GM19351 (cell line): ENCODE data around the gene GOLGA1.
"Not testable (repeated sequence)": the region's sequence is repeated elsewhere in the genome, so short reads cannot be mapped to it uniquely, and the experiment has no call there.

Experiments
- ATAC-seq: cut with Tn5 transposase; IDR thresholded peaks from one replicate; pipeline ENCODE4 v1.9.1; 2021; ENCODE audit warnings: mild to moderate bottlenecking, moderate library complexity; ENCODE audit not compliant: unreplicated experiment

GOLGA1 gene

GRCh38 chr9:124859803-124860581 is 80.9 kb downstream of the GOLGA1 start:
- no peak for ATAC-seq

- no peak for ATAC-seq
These were observed 82.4 kb downstream of the GOLGA1 start for GRCh38 chr9:124858330-124859046.

DNA sequence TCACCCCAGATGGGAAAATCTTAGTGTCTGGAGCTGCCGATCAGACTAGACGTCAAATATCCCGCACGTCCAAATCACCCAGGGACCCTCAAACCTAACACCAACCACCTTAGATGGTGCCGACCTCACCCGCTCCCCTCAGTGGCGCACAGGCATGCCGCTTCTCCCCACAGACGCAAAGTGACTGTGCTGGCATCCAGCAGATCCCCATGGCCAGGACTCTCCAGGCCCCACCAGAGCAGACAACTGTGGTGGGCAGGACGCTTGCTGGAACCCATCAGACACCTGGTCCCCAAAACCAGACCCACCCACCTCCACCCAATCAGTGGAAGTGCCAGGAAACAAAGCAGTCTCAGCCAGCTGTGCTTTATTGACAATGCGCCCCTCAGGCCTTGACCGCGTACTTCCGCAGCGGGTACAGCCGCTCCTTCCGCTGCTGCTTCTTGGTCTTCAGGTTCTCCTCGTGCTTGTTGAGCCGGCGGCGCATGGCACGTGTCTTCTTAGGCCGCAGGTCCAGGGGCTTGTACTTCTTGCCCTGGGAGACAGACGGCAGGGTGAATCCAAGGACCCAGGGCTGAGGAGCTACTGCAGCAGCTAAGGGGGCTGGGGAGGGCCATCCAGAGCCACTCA is 83.2 kb downstream of the GOLGA1 start:
- ATAC-seq, result no peak

- no peak for ATAC-seq
These were observed 84.7 kb downstream of the GOLGA1 start for GRCh38 chr9:124855944-124856765.

DNA sequence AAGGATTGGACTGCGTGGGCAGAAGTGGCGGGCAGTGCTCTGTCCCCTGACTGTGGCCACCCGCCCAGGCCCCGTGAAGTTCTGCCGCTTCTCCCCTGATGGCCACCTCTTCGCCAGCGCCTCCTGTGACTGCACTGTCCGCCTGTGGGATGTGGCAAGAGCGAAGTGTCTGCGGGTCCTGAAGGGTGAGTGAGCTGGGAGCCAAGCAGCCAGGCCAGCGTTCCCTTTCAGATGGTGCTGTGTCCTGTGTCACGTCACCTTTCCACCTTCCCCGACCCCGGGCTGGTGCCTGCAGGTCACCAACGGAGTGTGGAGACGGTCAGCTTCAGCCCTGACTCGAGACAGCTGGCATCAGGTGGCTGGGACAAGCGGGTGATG is 85.3 kb downstream of the GOLGA1 start:
- no peak for ATAC-seq

DNA sequence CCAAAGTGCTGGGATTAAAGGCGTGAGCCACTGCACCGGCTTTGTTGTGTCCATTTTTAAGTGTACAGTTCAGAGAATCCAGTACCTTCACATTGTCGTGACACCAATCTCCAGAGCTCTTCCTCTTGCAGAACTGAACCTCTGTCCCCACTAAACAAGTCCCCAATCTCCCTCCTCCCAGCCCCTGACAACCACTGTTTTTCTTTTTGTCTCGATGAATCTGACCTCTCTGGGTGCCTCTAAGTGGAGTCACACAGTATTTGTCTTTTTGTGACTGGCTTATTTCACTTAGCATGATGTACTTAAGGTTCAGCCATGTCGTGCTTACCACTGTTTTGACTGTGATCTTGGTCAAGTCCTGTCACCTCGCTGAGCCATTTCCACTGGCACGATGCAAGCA is 86.1 kb downstream of the GOLGA1 start:
- no peak for ATAC-seq

GRCh38 chr9:124854161-124854560 is 86.7 kb downstream of the GOLGA1 start:
- ATAC-seq, result no peak

GRCh38 chr9:124853605-124854143 is 87.2 kb downstream of the GOLGA1 start:
- no peak for ATAC-seq

- ATAC-seq, result peak; percentile 74
These were observed 87.9 kb downstream of the GOLGA1 start, which contains the start of gene WDR38 for GRCh38 chr9:124852829-124853531. Gene WDR38, plus strand, starts transcription at chr9:124853460. Its CDS starts 72 bp downstream, at chr9:124853532.

- no peak for ATAC-seq
These were observed 88.6 kb downstream of the GOLGA1 start for GRCh38 chr9:124852121-124852828.

- ATAC-seq, result no peak
These were observed 91.1 kb downstream of the GOLGA1 start for GRCh38 chr9:124849801-124850200.

DNA sequence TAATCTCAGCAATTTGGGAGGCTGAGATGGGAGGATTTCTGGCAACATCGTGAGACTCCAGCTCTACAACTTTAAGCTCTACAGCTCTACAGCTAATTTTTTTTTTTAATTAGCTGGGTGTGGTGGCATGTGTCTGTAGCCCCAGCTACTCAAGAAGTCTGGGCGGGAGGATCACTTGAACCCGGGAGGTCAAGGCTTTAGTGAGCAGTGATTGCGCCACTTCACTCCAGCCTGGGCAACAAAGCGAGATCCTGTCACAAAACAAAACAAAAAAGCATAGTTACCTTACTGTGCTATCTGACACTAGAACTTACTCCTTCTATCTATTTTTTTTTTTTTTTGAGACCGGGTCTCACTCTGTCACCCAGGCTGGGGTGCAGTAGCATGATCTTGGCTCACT is 93.9 kb downstream of the GOLGA1 start:
- no peak for ATAC-seq

DNA sequence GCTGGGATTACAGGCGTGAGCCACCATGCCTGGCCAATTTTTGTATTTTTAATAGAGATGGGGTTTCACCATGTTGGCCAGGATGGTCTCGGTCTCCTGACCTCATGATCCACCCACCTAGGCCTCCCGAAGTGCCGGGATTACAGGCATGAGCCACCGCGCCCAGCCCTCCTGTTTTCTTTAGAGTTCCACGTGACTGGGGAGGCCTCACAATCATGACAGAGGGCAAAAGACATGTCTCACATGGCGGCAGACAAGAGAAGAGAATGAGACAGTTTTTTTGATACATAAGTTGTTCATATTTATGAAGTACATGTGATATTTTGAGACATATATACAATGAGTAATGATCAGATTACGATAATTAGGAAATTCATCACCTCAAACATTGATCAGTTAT is 94.4 kb downstream of the GOLGA1 start:
- ATAC-seq, result not testable (repeated sequence)

DNA sequence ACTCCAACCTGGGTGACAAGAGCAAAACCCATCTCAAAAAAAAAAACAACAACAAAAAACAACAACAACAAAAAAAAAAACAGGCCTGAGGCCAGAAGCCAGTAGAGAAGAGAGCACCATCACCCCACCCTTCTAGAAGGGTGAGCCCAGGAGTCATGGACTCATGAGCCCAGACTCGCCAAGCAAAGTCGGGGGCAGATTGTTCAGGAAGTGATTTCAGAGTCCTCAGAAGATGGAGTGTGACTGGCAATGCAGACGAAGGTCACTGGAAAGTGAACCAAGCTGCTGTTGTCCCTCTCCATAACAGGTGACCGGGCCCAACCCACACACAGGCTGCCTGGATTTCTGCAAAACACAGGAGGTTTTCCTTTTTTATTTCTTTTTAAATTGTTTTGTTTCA is 96.6 kb downstream of the GOLGA1 start:
- no peak for ATAC-seq

GRCh38 chr9:124843456-124844034 is 97.3 kb downstream of the GOLGA1 start:
- no peak for ATAC-seq

- ATAC-seq, result no peak
These were observed 99.6 kb downstream of the GOLGA1 start for GRCh38 chr9:124841075-124841821.

- no peak for ATAC-seq
These were observed 100.5 kb downstream of the GOLGA1 start for GRCh38 chr9:124840300-124840833.
